Natural killer cell (primary cell): ENCODE results near the gene OR2Y1. TPM values are rescaled to one million over a fixed set of nuclear protein-coding genes. Genes with fewer than 3 reads are reported as not detected.

Experiments used
- ATAC-seq, 3 donors: fragments of 150-1000 bp in 2 of 3; fragments of 200-7000 bp in 1 of 3; cut with Tn5 transposase; 1 replicate in 1 of 3; 2 replicates in 2 of 3; pipeline ENCODE4 v1.10.0; 2021; ENCODE audit warnings: mild to moderate bottlenecking in 2 of 3, moderate library complexity in 2 of 3
- DNase-seq, 2 donors: peaks; one replicate each; pipeline versions ENCODE4 v3.0.0 to v3.0.0-alpha.2; 2013 to 2021; ENCODE audit warnings: mixed read lengths in 1 of 2
- H3K27ac ChIP-seq: one replicate; pipeline ENCODE4 v1.5.1; 2013; ENCODE audit warnings: mild to moderate bottlenecking, low read length
- H3K27me3 ChIP-seq: one replicate; pipeline ENCODE4 v1.6.1; 2013; ENCODE audit warnings: low read length; ENCODE audit not compliant: control insufficient read depth, insufficient read depth
- H3K36me3 ChIP-seq: one replicate; pipeline ENCODE4 v1.6.1; 2013; ENCODE audit warnings: low read length; ENCODE audit not compliant: control insufficient read depth, insufficient read depth
- H3K4me1 ChIP-seq: one replicate; pipeline ENCODE4 v1.6.1; 2013; ENCODE audit warnings: low read length; ENCODE audit not compliant: control insufficient read depth, insufficient read depth
- H3K4me3 ChIP-seq: one replicate; pipeline ENCODE4 v1.5.1; 2013; ENCODE audit warnings: low read length
- H3K9me3 ChIP-seq: one replicate; pipeline ENCODE4 v1.6.1; 2013; ENCODE audit warnings: low read length; ENCODE audit not compliant: control insufficient read depth, insufficient read depth
- H3K27ac Mint-ChIP-seq, 2 donors: one replicate each; pipeline ENCODE4 v1.8.0; 2022; ENCODE audit warnings: mild to moderate bottlenecking in 2 of 2, mixed read lengths in 2 of 2, moderate library complexity in 1 of 2
- H3K27me3 Mint-ChIP-seq, 2 donors: one replicate each; pipeline ENCODE4 v1.8.0; 2022; ENCODE audit warnings: low read depth in 2 of 2, mixed read lengths in 2 of 2
- H3K36me3 Mint-ChIP-seq: one replicate; pipeline ENCODE4 v1.8.0; 2022; ENCODE audit warnings: mixed read lengths
- H3K4me1 Mint-ChIP-seq, 2 donors: one replicate each; pipeline ENCODE4 v1.8.0; 2022; ENCODE audit warnings: mixed read lengths in 2 of 2
- H3K4me3 Mint-ChIP-seq: one replicate; pipeline ENCODE4 v1.8.0; 2022; ENCODE audit warnings: mild to moderate bottlenecking, moderate library complexity, mixed read lengths
- H3K9me3 Mint-ChIP-seq, 2 donors: one replicate each; pipeline ENCODE4 v1.8.0; 2022; ENCODE audit warnings: mixed read lengths in 2 of 2
- WGBS: methylation state at CpG from one replicate; pipeline ENCODE4 v1.1.7; 2013; ENCODE audit warnings: missing lambda C conversion rate; ENCODE audit not compliant: insufficient coverage; 5-methylcytosine and 5-hydroxymethylcytosine counted together
- intact Hi-C: fragments of 100-400 bp; cut with micrococcal nuclease; formaldehyde crosslinking; loops from one replicate; pipeline ENCODE4 v1.14.2; 2022
- total RNA-seq, 4 donors: library from RNA; stranded (reverse); fragments of 120-200 nt in 1 of 4; gene quantifications; one replicate each; pipeline versions ENCODE4 v1.2.3 to v1.2.4, GENCODE V29; 2013 to 2022
- TF ChIP-seq, protein P1 (sequence below): fragments of 200-600 bp; IDR thresholded peaks from one replicate; pipeline ENCODE4 v1.8.0; 2022; ENCODE audit warnings: antibody characterized with exemption

Gene OR2Y1
- total RNA-seq, 3 donors from 2014 or later (not counting 1 experiment from before 2014, with no cell fraction given) = not detected

DNA sequence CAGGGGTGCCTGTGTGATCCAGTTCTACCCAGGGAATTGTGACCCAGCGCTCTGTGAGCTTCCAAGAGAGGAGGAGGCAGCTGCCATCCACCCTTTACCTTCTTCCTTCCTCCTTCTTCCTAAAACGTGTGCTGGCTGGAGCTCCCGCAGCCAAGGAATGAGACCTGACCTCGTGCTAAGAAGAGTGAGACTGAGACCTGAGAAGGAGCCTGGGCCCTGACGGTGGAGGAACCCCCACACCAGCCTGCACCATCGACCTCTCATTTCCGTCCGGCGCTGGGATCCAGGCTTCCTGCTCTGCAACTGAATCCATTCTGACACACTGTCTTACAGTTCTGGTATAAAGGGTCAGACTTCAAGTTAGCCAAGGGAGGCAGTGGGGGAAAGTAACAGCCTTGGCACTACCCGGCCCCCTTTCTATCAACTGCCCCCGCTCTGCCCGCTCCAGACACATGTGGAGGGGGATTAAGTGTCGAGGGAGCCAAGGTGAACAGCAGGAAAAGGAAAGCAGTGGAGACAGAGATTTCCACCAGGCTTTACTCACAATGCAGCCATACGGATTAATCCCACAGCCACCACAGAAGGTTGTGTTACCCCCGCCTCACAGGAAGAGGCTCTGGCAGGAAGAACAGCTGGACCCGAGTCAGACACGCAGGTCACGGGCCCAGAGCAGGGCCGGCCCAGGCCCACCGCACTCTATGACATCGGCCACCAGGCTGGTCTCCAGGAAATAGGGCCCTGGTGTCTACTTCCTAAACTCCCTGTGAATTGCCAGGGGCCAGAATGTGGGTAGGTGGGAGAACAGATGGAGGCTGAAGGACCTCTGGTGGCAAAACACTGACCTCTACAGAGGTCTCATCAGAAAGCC is 46.9 kb upstream of the OR2Y1 start:
- no peaks in the 10 kb centered on the region for H3K27me3 Mint-ChIP-seq
- H3K27ac ChIP-seq = peak overlapping the region; percentile 4
- TF ChIP-seq, protein P1, sequence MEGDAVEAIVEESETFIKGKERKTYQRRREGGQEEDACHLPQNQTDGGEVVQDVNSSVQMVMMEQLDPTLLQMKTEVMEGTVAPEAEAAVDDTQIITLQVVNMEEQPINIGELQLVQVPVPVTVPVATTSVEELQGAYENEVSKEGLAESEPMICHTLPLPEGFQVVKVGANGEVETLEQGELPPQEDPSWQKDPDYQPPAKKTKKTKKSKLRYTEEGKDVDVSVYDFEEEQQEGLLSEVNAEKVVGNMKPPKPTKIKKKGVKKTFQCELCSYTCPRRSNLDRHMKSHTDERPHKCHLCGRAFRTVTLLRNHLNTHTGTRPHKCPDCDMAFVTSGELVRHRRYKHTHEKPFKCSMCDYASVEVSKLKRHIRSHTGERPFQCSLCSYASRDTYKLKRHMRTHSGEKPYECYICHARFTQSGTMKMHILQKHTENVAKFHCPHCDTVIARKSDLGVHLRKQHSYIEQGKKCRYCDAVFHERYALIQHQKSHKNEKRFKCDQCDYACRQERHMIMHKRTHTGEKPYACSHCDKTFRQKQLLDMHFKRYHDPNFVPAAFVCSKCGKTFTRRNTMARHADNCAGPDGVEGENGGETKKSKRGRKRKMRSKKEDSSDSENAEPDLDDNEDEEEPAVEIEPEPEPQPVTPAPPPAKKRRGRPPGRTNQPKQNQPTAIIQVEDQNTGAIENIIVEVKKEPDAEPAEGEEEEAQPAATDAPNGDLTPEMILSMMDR = no peak
- peak overlapping the region; percentile 69 to 80 for H3K27ac Mint-ChIP-seq
- H3K36me3 ChIP-seq = peaks cover 30% of the 10 kb centered on the region
- H3K9me3 ChIP-seq = no peaks in the 10 kb centered on the region
- 42% methylated on average over 21 of the region's 21 CpGs for WGBS
- no peak overlapping the region for H3K4me3 ChIP-seq
- no peaks in the 10 kb centered on the region for H3K9me3 Mint-ChIP-seq
- ATAC-seq (no peak), DNase-seq (no peak)
- H3K4me1 ChIP-seq = peaks cover 13% of the 10 kb centered on the region
- H3K27me3 ChIP-seq = no peaks in the 10 kb centered on the region
- peaks cover 20 to 47% of the 10 kb centered on the region in 2 donors for H3K4me1 Mint-ChIP-seq
- intact Hi-C loops = no loop called here
- H3K36me3 Mint-ChIP-seq = no peaks in the 10 kb centered on the region
- no peak overlapping the region for H3K4me3 Mint-ChIP-seq

GRCh38 chr5:180785794-180786221 is 46.0 kb upstream of the OR2Y1 start:
- intact Hi-C loops = no loop called here
- Histone ChIP-seq H3K36me3 (peaks cover 20% of the 10 kb centered on the region), H3K27me3 (no peaks in the 10 kb centered on the region), H3K27ac (no peak overlapping the region), H3K9me3 (no peaks in the 10 kb centered on the region), H3K4me1 (peaks cover 13% of the 10 kb centered on the region), H3K4me3 (no peak overlapping the region)
- Mint-ChIP-seq H3K27me3 (no peaks in the 10 kb centered on the region), H3K4me3 (no peak overlapping the region), H3K9me3 (no peaks in the 10 kb centered on the region), H3K4me1 (peaks cover 19 to 43% of the 10 kb centered on the region in 2 donors), H3K27ac (peak overlapping the region; percentile 69 to 80), H3K36me3 (no peaks in the 10 kb centered on the region)
- TF ChIP-seq, protein P1 = no peak
- no peak for DNase-seq
- no peak for ATAC-seq
- WGBS = 54% methylated on average over 5 of the region's 5 CpGs

DNA sequence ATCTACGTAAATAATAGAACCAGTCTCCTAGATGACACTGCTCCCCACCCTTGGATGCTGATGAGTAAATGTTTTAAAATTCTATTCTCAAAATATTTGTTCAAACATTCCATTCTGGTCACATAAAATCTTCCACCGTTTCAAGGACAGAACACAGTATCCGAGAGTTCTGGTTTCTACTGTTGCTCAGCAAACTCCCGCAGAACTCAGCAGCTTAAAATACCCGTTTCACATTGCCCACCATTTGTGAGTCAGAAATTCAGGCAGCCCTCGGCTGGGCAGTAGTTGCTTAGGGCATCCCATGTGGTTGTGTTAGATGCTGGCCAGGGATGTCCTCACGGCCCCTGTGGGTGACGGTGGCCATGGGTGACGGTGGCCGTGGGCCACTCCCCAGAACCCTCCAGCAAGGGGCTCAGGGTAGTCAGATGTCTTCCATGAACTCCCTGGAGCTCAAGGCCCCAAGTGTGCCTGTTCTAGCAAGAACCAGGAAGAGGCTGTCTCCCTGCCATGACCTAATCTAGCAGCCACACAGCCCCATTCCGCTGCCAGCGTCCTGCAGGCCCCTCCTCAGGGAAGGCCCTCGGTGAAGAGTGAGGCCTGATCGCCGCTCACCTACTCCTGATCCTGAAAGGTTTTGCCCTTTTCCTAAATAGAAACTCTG is 45.4 kb upstream of the OR2Y1 start:
- intact Hi-C loops = no loop called here
- H3K4me1 Mint-ChIP-seq = peaks cover 14 to 39% of the 10 kb centered on the region in 2 donors
- no peak overlapping the region for H3K27ac ChIP-seq
- H3K27me3 Mint-ChIP-seq = no peaks in the 10 kb centered on the region
- peak overlapping the region; percentile 69 to 80 for H3K27ac Mint-ChIP-seq
- H3K4me3 Mint-ChIP-seq = no peak overlapping the region
- WGBS = 89% methylated on average over 14 of the region's 15 CpGs
- ATAC-seq (no peak), DNase-seq (no peak)
- no peak overlapping the region for H3K4me3 ChIP-seq
- H3K4me1 ChIP-seq = peaks cover 13% of the 10 kb centered on the region
- H3K36me3 ChIP-seq = peaks cover 15% of the 10 kb centered on the region
- H3K27me3 ChIP-seq = no peaks in the 10 kb centered on the region
- TF ChIP-seq, protein P1 = no peak
- no peaks in the 10 kb centered on the region for H3K9me3 Mint-ChIP-seq
- H3K36me3 Mint-ChIP-seq = no peaks in the 10 kb centered on the region
- no peaks in the 10 kb centered on the region for H3K9me3 ChIP-seq
